Measurements from ENCODE around the gene RAD51D.
"Not testable (repeated sequence)": the region's sequence is repeated elsewhere in the genome, so short reads cannot be mapped to it uniquely, and the experiment has no call there.

RAD51D gene

GRCh38 chr17:35129973-35130351 lies 10.3 kb upstream of the RAD51D start:
- no peak overlapping the region for H3K4me3 ChIP-seq (ENCODE audit: low read length)
- TF ChIP-seq CTCF (conservative IDR thresholded peaks at IDR 0.05; ENCODE audit: low read depth, low read length), result no peak
- no peak for DNase-seq (ENCODE audit: low read depth)

GRCh38 chr17:35129154-35129972 lies 9.7 kb upstream of the RAD51D start:
- no peak overlapping the region for H3K4me3 ChIP-seq (ENCODE audit: low read length)
- TF ChIP-seq CTCF (conservative IDR thresholded peaks at IDR 0.05; ENCODE audit: low read depth, low read length), result no peak
- no peak for DNase-seq (ENCODE audit: low read depth)

GRCh38 chr17:35127751-35128514 lies 8.3 kb upstream of the RAD51D start:
- no peak for TF ChIP-seq CTCF (conservative IDR thresholded peaks at IDR 0.05; ENCODE audit: low read depth, low read length)
- no peak for DNase-seq (ENCODE audit: low read depth)
- no peak overlapping the region for H3K4me3 ChIP-seq (ENCODE audit: low read length)

GRCh38 chr17:35121315-35121714 lies 1.7 kb upstream of the RAD51D start, which contains the start of gene FNDC8:
Gene FNDC8, plus strand, starts transcription at chr17:35121615. Its CDS starts 79 bp downstream, at chr17:35121694.
- H3K4me3 ChIP-seq (ENCODE audit: low read length), result no peak within 1 kb of the TSS
- no peak for DNase-seq (ENCODE audit: low read depth)
- no peak for TF ChIP-seq CTCF (conservative IDR thresholded peaks at IDR 0.05; ENCODE audit: low read depth, low read length)

GRCh38 chr17:35117984-35118383 lies 1.7 kb downstream of the RAD51D start:
- no peak for DNase-seq (ENCODE audit: low read depth)
- H3K4me3 ChIP-seq (ENCODE audit: low read length), result no peak overlapping the region

GRCh38 chr17:35116845-35117244 lies 2.8 kb downstream of the RAD51D start:
- H3K4me3 ChIP-seq (ENCODE audit: low read length), result no peak overlapping the region
- no peak for DNase-seq (ENCODE audit: low read depth)
- TF ChIP-seq CTCF (conservative IDR thresholded peaks at IDR 0.05; ENCODE audit: low read depth, low read length), result no peak

More at GRCh38 chr17:35117984-35118383, 1.7 kb downstream of the RAD51D start:
- peak; percentile 50 for TF ChIP-seq CTCF (conservative IDR thresholded peaks at IDR 0.05; ENCODE audit: low read depth, low read length)

- DNase-seq (ENCODE audit: low read depth); H3K4me3 ChIP-seq (ENCODE audit: low read length): not testable (repeated sequence)
Observed at GRCh38 chr17:35110791-35111190, 8.9 kb downstream of the RAD51D start.
